ENCODE results near the gene NFYA. TPM values are rescaled to one million over a fixed set of nuclear protein-coding genes. Genes with fewer than 3 reads are reported as not detected.
A peak's percentile ranks its signal among the peaks of the same experiment; 100 is the strongest.

Gene NFYA
- total RNA-seq (10 to 100 TPM; 15.1 to 28.4 TPM), polyA plus RNA-seq (1 to 10 TPM; 2.2 to 5.1 TPM)

GRCh38 chr6:41072836-41073202 lies at the start of gene NFYA:
Gene NFYA, plus strand, starts transcription at chr6:41072974. Its CDS starts 6,116 bp downstream, at chr6:41079090.
- WGBS = under 1% methylated on average over 37 of the region's 37 CpGs
- H3K27ac ChIP-seq (ENCODE audit: low read depth in 1 of 2, low read length in 2 of 2) = peak within 1 kb of the TSS; percentile 99 to 100
- DNase-seq (ENCODE audit: low spot score) = no peak

GRCh38 chr6:41023114-41023513 lies 49.7 kb upstream of the NFYA start:
- H3K9ac ChIP-seq (ENCODE audit: low read depth in 1 of 2, low read length in 2 of 2) = no peak overlapping the region
- TF ChIP-seq GABPA (IDR thresholded peaks at IDR 0.05 in 1 of 2, conservative IDR thresholded peaks at IDR 0.05 in 1 of 2) (no peak), NR2F2 (IDR thresholded peaks at IDR 0.05) (no peak), HNF4A (conservative IDR thresholded peaks at IDR 0.05) (no peak), JUND (IDR thresholded peaks at IDR 0.05) (no peak), SP1 (IDR thresholded peaks at IDR 0.05) (no peak), HNF4G (IDR thresholded peaks at IDR 0.05) (no peak), FOXA1 (IDR thresholded peaks at IDR 0.05) (no peak)
- no peaks in the 10 kb centered on the region for H3K9me3 ChIP-seq (ENCODE audit: control insufficient read depth in 4 of 4, low read length in 3 of 4)
- H3K36me3 ChIP-seq (ENCODE audit: control insufficient read depth in 4 of 4, insufficient read depth in 3 of 4, low read depth in 1 of 4, low read length in 3 of 4) = peaks cover 0 to 3% (median 1%) of the 10 kb centered on the region in 4 donors
- WGBS = 96% methylated on average over 3 of the region's 3 CpGs
- H3K27me3 ChIP-seq (ENCODE audit: control insufficient read depth in 4 of 4, insufficient read depth in 4 of 4, low read length in 3 of 4) = no peaks in the 10 kb centered on the region
- H3K27ac ChIP-seq (ENCODE audit: low read depth in 1 of 2, low read length in 2 of 2) = no peak overlapping the region
- DNase-seq (ENCODE audit: low spot score) = no peak
- H3K4me1 ChIP-seq (ENCODE audit: control insufficient read depth in 4 of 4, insufficient read depth in 4 of 4, low read length in 3 of 4) = peaks cover 0 to 6% (median 4%) of the 10 kb centered on the region in 4 donors
- H3K4me3 ChIP-seq (ENCODE audit: low read depth in 1 of 3, low read length in 3 of 3) = no peak overlapping the region

More at GRCh38 chr6:41072836-41073202, at the start of gene NFYA:
- Histone ChIP-seq H3K4me1 (ENCODE audit: control insufficient read depth in 4 of 4, insufficient read depth in 4 of 4, low read length in 3 of 4) (peaks cover 1 to 42% (median 34%) of the 10 kb centered on the region in 4 donors), H3K36me3 (ENCODE audit: control insufficient read depth in 4 of 4, insufficient read depth in 3 of 4, low read depth in 1 of 4, low read length in 3 of 4) (peaks cover 0 to 7% (median 3%) of the 10 kb centered on the region in 4 donors), H3K9ac (ENCODE audit: low read depth in 1 of 2, low read length in 2 of 2) (peak within 1 kb of the TSS; percentile 98 to 99), H3K9me3 (ENCODE audit: control insufficient read depth in 4 of 4, low read length in 3 of 4) (no peaks in the 10 kb centered on the region), H3K4me3 (ENCODE audit: low read depth in 1 of 3, low read length in 3 of 3) (peak within 1 kb of the TSS; percentile 84 to 93 (median 84)), H3K27me3 (ENCODE audit: control insufficient read depth in 4 of 4, insufficient read depth in 4 of 4, low read length in 3 of 4) (no peaks in the 10 kb centered on the region)
- no peak for TF ChIP-seq GABPA (IDR thresholded peaks at IDR 0.05 in 1 of 2, conservative IDR thresholded peaks at IDR 0.05 in 1 of 2)
- TF ChIP-seq YY1 (IDR thresholded peaks at IDR 0.05) = peak; percentile 94
- no peak for TF ChIP-seq MAX (IDR thresholded peaks at IDR 0.05)
- peak; percentile 77 for TF ChIP-seq SP1 (IDR thresholded peaks at IDR 0.05)
- no peak for TF ChIP-seq TAF1 (conservative IDR thresholded peaks at IDR 0.05)
- no peak for TF ChIP-seq FOXA1 (IDR thresholded peaks at IDR 0.05)
- no peak for TF ChIP-seq JUND (IDR thresholded peaks at IDR 0.05)
- TF ChIP-seq REST (IDR thresholded peaks at IDR 0.05) = no peak
- no peak for TF ChIP-seq FOXA2 (IDR thresholded peaks at IDR 0.05)
- no peak for TF ChIP-seq HNF4A (conservative IDR thresholded peaks at IDR 0.05)

- WGBS = 85% methylated on average over 3 of the region's 3 CpGs
- no peak for DNase-seq (ENCODE audit: low spot score)
- no peaks in the 10 kb centered on the region for H3K27me3 ChIP-seq (ENCODE audit: control insufficient read depth in 4 of 4, insufficient read depth in 4 of 4, low read length in 3 of 4)
- TF ChIP-seq HNF4G (IDR thresholded peaks at IDR 0.05) = no peak
- TF ChIP-seq REST (IDR thresholded peaks at IDR 0.05) = no peak
- no peak for TF ChIP-seq CTCF (IDR thresholded peaks at IDR 0.05; ENCODE audit: low read depth, low read length, missing input control)
- TF ChIP-seq FOXA1 (IDR thresholded peaks at IDR 0.05) = no peak
- no peak for TF ChIP-seq YY1 (IDR thresholded peaks at IDR 0.05)
- TF ChIP-seq GABPA (IDR thresholded peaks at IDR 0.05 in 1 of 2, conservative IDR thresholded peaks at IDR 0.05 in 1 of 2) = no peak
- no peak for TF ChIP-seq EGR1 (IDR thresholded peaks at IDR 0.05; ENCODE audit: low read depth in 2 of 2)
- no peak for TF ChIP-seq SP1 (IDR thresholded peaks at IDR 0.05)
- no peak for TF ChIP-seq JUND (IDR thresholded peaks at IDR 0.05)
- TF ChIP-seq FOXA2 (IDR thresholded peaks at IDR 0.05) = no peak
- TF ChIP-seq MAX (IDR thresholded peaks at IDR 0.05) = no peak
- no peak for TF ChIP-seq RXRA (IDR thresholded peaks at IDR 0.05)
- no peak for TF ChIP-seq HNF4A (conservative IDR thresholded peaks at IDR 0.05)
- no peak overlapping the region for H3K9ac ChIP-seq (ENCODE audit: low read depth in 1 of 2, low read length in 2 of 2)
- H3K9me3 ChIP-seq (ENCODE audit: control insufficient read depth in 4 of 4, low read length in 3 of 4) = no peaks in the 10 kb centered on the region
- H3K27ac ChIP-seq (ENCODE audit: low read depth in 1 of 2, low read length in 2 of 2) = no peak overlapping the region
- peaks cover 2 to 13% (median 10%) of the 10 kb centered on the region in 4 donors for H3K4me1 ChIP-seq (ENCODE audit: control insufficient read depth in 4 of 4, insufficient read depth in 4 of 4, low read length in 3 of 4)
- H3K36me3 ChIP-seq (ENCODE audit: control insufficient read depth in 4 of 4, insufficient read depth in 3 of 4, low read depth in 1 of 4, low read length in 3 of 4) = peaks cover 3 to 12% (median 6%) of the 10 kb centered on the region in 4 donors
- H3K4me3 ChIP-seq (ENCODE audit: low read depth in 1 of 3, low read length in 3 of 3) = no peak overlapping the region
These were observed 46.7 kb upstream of the NFYA start for GRCh38 chr6:41025966-41026530.
